HG03575 (cell line): ENCODE results near the gene FAM83E.

Experiments used
- ATAC-seq: cut with Tn5 transposase; IDR thresholded peaks from one replicate; pipeline ENCODE4 v1.9.1; 2021; ENCODE audit not compliant: unreplicated experiment, insufficient number of reproducible peaks, low FRiP score; ENCODE audit errors: extremely low read depth

Gene FAM83E

GRCh38 chr19:48630296-48631063 lies 15.6 kb upstream of the FAM83E start:
- no peak for ATAC-seq

DNA sequence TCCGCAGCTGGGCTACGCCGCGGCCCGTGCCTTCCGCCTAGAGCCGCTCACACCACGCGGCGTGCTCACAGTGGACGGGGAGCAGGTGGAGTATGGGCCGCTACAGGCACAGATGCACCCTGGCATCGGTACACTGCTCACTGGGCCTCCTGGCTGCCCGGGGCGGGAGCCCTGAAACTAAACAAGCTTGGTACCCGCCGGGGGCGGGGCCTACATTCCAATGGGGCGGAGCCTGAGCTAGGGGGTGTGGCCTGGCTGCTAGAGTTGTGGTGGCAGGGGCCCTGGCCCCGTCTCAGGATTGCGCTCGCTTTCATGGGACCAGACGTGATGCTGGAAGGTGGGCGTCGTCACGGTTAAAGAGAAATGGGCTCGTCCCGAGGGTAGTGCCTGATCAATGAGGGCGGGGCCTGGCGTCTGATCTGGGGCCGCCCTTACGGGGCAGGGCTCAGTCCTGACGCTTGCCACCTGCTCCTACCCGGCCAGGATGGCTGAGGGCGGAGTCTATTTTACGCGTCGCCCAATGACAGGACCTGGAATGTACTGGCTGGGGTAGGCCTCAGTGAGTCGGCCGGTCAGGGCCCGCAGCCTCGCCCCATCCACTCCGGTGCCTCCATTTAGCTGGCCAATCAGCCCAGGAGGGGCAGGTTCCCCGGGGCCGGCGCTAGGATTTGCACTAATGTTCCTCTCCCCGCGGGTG lies 14.9 kb upstream of the FAM83E start:
- no peak for ATAC-seq

DNA sequence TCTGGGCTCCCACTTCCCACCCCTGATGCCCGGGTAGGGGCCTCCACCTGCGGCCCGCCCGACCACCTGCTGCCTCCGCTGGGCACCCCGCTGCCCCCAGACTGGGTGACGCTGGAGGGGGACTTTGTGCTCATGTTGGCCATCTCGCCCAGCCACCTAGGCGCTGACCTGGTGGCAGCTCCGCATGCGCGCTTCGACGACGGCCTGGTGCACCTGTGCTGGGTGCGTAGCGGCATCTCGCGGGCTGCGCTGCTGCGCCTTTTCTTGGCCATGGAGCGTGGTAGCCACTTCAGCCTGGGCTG lies 14.4 kb upstream of the FAM83E start:
- ATAC-seq = no peak

DNA sequence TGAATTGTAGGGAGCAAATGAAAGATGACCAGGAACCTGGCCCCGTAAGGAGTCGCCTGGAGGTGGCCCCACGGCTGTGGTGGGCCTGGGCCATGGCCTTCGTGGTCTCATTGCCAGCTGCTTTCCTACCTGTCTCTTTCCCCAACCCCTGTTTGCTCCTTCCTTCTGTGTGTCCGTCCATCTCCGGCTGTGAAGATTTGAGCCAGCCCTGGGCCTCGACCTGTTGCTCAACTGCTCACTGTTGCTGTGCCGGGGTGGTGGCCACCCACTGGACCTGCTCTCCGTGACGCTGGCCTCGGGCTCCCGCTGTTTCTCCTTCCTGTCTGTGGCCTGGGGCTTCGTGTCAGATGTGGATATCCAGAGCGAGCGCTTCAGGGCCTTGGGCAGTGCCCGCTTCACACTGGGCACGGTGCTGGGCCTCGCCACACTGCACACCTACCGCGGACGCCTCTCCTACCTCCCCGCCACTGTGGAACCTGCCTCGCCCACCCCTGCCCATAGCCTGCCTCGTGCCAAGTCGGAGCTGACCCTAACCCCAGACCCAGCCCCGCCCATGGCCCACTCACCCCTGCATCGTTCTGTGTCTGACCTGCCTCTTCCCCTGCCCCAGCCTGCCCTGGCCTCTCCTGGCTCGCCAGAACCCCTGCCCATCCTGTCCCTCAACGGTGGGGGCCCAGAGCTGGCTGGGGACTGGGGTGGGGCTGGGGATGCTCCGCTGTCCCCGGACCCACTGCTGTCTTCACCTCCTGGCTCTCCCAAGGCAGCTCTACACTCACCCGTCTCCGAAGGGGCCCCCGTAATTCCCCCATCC lies 13.8 kb upstream of the FAM83E start:
- ATAC-seq = no peak

DNA sequence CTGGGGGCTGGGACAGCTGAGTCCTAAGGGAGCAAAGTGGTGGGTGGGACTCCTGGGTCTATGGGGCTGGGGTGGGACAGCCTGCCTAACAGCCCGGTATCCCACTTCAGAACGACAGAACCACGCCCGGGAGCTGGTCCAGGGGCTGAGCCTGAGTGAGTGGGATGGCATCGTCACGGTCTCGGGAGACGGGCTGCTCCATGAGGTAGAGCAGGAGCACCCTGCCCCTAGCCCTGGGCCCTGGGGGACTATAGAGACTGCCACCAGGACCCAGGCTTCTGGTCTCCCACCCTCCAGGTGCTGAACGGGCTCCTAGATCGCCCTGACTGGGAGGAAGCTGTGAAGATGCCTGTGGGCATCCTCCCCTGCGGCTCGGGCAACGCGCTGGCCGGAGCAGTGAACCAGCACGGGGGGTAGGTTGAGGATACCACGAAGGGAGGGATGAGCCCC lies 13.0 kb upstream of the FAM83E start:
- ATAC-seq = no peak

- no peak for ATAC-seq
These were observed 12.5 kb upstream of the FAM83E start for GRCh38 chr19:48627201-48627864.

- no peak for ATAC-seq
These were observed 11.0 kb upstream of the FAM83E start for GRCh38 chr19:48625891-48626327.

- ATAC-seq = no peak
These were observed 10.2 kb upstream of the FAM83E start for GRCh38 chr19:48624791-48625723.

GRCh38 chr19:48624067-48624594 lies 9.3 kb upstream of the FAM83E start:
- ATAC-seq = no peak

GRCh38 chr19:48623556-48624066 lies 8.7 kb upstream of the FAM83E start:
- ATAC-seq = no peak

- ATAC-seq = no peak
These were observed 5.1 kb upstream of the FAM83E start for GRCh38 chr19:48619692-48620585.

DNA sequence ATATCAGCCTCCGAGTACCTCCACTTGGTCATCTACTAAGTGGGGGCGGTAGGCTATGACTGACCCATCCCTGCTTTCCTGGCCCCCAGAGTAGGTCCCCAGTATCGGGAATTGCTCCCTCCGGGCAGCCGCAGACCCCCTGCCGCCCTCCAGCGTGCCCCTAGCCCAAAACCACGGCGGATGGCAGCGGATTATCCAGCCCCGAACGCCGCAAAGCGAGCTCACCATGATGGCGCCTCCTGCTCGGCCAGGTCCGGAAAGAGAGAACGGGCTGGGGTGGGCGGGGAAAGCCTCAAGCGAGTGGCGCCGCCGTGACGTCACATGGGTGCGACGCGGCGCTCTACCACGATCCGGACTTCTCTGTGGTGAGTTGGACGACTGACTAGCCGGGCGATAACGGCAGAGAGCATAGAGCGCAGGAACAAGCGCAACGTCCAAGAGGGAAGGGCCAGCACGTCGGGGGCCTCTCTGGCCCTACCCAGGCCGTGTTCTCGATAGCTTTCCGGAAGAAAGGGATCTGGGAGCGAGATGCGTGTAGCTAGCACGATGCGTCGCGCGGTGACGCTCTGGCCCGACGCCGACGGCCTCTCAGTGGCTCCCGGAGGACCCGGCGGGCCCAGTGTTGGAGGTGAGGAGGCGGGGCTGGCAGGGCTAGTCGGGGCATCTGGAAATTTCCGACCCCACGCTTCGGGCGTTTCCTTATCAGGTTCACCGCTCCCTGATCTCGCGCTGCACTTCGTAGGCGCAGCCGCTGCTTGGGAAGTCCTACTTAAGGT lies 4.2 kb upstream of the FAM83E start, which contains the start of the genes RPL18 and SPHK2:
Gene RPL18, minus strand, starts transcription at position 263 of the 776 bp plus-strand sequence. Its CDS starts 35 bp downstream, at position 228.
Gene SPHK2, plus strand, starts transcription at position 591 of the 776 bp plus-strand sequence. CDS start 1,009 bp downstream, outside the sequence.
- peak; percentile 58 for ATAC-seq

DNA sequence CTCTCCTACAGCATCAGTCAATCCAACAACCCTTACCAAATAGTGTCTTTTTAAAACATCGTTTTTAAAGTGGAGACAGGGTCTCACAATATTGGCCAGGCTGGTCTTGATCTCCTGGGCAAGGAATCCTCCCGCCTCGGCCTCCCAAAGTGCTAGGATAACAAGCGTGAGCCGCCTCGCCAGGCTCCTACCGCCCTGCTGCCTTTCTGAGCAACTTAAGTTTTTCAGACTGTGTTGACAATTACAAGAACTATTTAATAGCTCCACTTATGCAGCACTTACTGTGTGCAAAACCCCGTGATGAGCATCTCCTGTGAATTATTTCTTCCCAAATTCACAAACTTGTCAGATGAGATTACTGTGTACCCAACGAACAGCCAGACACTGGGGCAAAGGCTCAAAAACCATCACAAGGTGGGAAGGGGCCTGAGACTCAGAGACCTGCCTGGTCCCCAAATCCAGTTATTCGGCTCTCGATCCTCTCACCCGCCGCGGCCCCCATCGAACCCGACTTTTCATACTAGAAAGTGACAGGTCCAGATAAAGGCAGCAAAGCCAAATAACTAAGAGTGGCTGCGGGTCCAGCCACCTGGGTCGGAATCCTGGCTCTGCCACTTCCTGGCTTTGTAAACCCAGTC lies 3.5 kb upstream of the FAM83E start:
- ATAC-seq = no peak

- ATAC-seq = no peak
These were observed 2.5 kb upstream of the FAM83E start for GRCh38 chr19:48617146-48617937.
